Neural cell (in vitro differentiated cells): ENCODE measurements around the gene ENOX1. TPM values are rescaled to one million over a fixed set of nuclear protein-coding genes. Genes with fewer than 3 reads are reported as not detected.

Source experiments
- H2AFZ ChIP-seq: fragments of 200-600, 300-800 bp; sonication (generic), shearing (Covaris generic); 2 replicates; pipeline ENCODE4 v1.6.0; 2014; ENCODE audit warnings: low read depth, mild to moderate bottlenecking, antibody characterized with exemption, low read length, moderate library complexity
- H3F3A ChIP-seq: fragments of 200-600 bp; shearing (Covaris generic); 2 replicates; pipeline ENCODE4 v1.6.1; 2016; ENCODE audit warnings: mild to moderate bottlenecking, moderate library complexity, mixed read lengths, antibody characterized with exemption, low read length; ENCODE audit not compliant: insufficient read depth, poor library complexity, severe bottlenecking
- H3K27ac ChIP-seq: fragments of 200-600, 300-800 bp; sonication (generic), shearing (Covaris generic); 2 replicates; pipeline ENCODE4 v1.5.1; 2014; ENCODE audit warnings: mild to moderate bottlenecking, low read length, moderate library complexity
- H3K27me3 ChIP-seq: fragments of 300-800, 200-600 bp; sonication (generic), shearing (Covaris generic); 2 replicates; pipeline ENCODE4 v1.6.0; 2014; ENCODE audit warnings: mild to moderate bottlenecking, low read depth, low read length, moderate library complexity; ENCODE audit not compliant: insufficient read depth
- H3K36me3 ChIP-seq: fragments of 300-800, 200-600 bp; sonication (generic), shearing (Covaris generic); 2 replicates; pipeline ENCODE4 v1.5.1; 2014; ENCODE audit warnings: mild to moderate bottlenecking, antibody characterized with exemption, low read length, moderate library complexity; ENCODE audit not compliant: insufficient read depth
- H3K4me2 ChIP-seq: fragments of 300-800, 200-600 bp; sonication (generic), shearing (Covaris generic); 2 replicates; pipeline ENCODE4 v1.6.0; 2014; ENCODE audit warnings: mild to moderate bottlenecking, low read length
- H3K4me3 ChIP-seq: fragments of 300-800, 200-600 bp; sonication (generic), shearing (Covaris generic); 2 replicates; pipeline ENCODE4 v1.5.1; 2014; ENCODE audit warnings: mild to moderate bottlenecking, low read length, moderate library complexity
- H3K79me2 ChIP-seq: fragments of 200-600 bp; shearing (Covaris generic); replicated peaks from 2 replicates; pipeline ENCODE4 v1.6.0; 2014; ENCODE audit warnings: mild to moderate bottlenecking, low read length, moderate library complexity; ENCODE audit not compliant: insufficient read depth
- H3K9ac ChIP-seq: fragments of 300-800, 200-600 bp; sonication (generic), shearing (Covaris generic); 2 replicates; pipeline ENCODE4 v1.6.1; 2016; ENCODE audit warnings: mild to moderate bottlenecking, low read length, mixed read lengths
- H3K9me2 ChIP-seq: fragments of 200-600 bp; shearing (Covaris generic); 2 replicates; pipeline ENCODE4 v1.6.1; 2016; ENCODE audit warnings: mild to moderate bottlenecking, low read length, mixed read lengths; ENCODE audit not compliant: insufficient read depth
- H3K9me3 ChIP-seq: fragments of 200-600, 300-800 bp; sonication (generic), shearing (Covaris generic); 2 replicates; pipeline ENCODE4 v1.6.1; 2016; ENCODE audit warnings: mild to moderate bottlenecking, mixed run types, low read length, moderate library complexity, mixed read lengths
- H4K20me1 ChIP-seq: fragments of 200-600 bp; shearing (Covaris generic); 2 replicates; pipeline ENCODE4 v1.6.1; 2016; ENCODE audit warnings: mild to moderate bottlenecking, mixed run types; ENCODE audit not compliant: insufficient read depth
- CTCF ChIP-seq: fragments of 450-650 bp; IDR thresholded peaks from 2 replicates; pipeline ENCODE4 v1.5.1; 2014; ENCODE audit warnings: antibody characterized with exemption, mild to moderate bottlenecking, moderate library complexity; ENCODE audit not compliant: poor library complexity, severe bottlenecking
- EP300 ChIP-seq: fragments of 450-650 bp; conservative IDR thresholded peaks from 2 replicates; pipeline ENCODE4 v1.6.1; 2014; ENCODE audit warnings: antibody characterized with exemption, mild to moderate bottlenecking, moderate library complexity; ENCODE audit not compliant: poor library complexity, severe bottlenecking
- EZH2 ChIP-seq: fragments of 200-600, 300-800 bp; shearing (Covaris generic), sonication (generic); IDR thresholded peaks from 2 replicates; pipeline ENCODE4 v1.6.1; 2014; ENCODE audit warnings: antibody characterized with exemption, low read length, borderline replicate concordance, mild to moderate bottlenecking; ENCODE audit not compliant: insufficient read depth, poor library complexity, severe bottlenecking
- MXI1 ChIP-seq: fragments of 450-650 bp; conservative IDR thresholded peaks from 2 replicates; pipeline ENCODE4 v1.6.1; 2014; ENCODE audit warnings: antibody characterized with exemption, mild to moderate bottlenecking; ENCODE audit not compliant: poor library complexity, severe bottlenecking
- POLR2AphosphoS5 ChIP-seq: IDR thresholded peaks from 2 replicates; pipeline ENCODE4 v1.6.1; 2012
- RAD21 ChIP-seq: fragments of 450-650 bp; conservative IDR thresholded peaks from 2 replicates; pipeline ENCODE4 v1.6.1; 2014; ENCODE audit warnings: antibody characterized with exemption, mild to moderate bottlenecking, moderate library complexity
- REST ChIP-seq: IDR thresholded peaks from 2 replicates; pipeline ENCODE4 v1.6.1; 2012; ENCODE audit warnings: borderline replicate concordance
- SMC3 ChIP-seq: fragments of 450-650 bp; conservative IDR thresholded peaks from 2 replicates; pipeline ENCODE4 v1.6.1; 2014; ENCODE audit warnings: antibody characterized with exemption, mild to moderate bottlenecking, moderate library complexity; ENCODE audit not compliant: poor library complexity
- TAF1 ChIP-seq: IDR thresholded peaks from 2 replicates; pipeline ENCODE4 v1.6.1; 2012; ENCODE audit warnings: low read depth
- polyA plus RNA-seq: library from polyadenylated mRNA; depleted of rRNA; stranded (reverse); fragments of >200 nt; gene quantifications from 2 replicates; pipeline ENCODE4 v1.2.3, GENCODE V29; 2014

The ENOX1 gene
- polyA plus RNA-seq, 1 donor from 2014 or later, result 42.6 TPM

GRCh38 chr13:43492311-43492710 is 294.5 kb downstream of the ENOX1 start:
- Histone ChIP-seq H4K20me1 (no peaks in the 10 kb centered on the region), H3K4me3 (no peak overlapping the region), H3K27ac (no peak overlapping the region), H2AFZ (no peak overlapping the region), H3F3A (no peaks in the 10 kb centered on the region), H3K9me2 (no peaks in the 10 kb centered on the region), H3K27me3 (no peaks in the 10 kb centered on the region), H3K9ac (no peak overlapping the region), H3K79me2 (no peaks in the 10 kb centered on the region), H3K9me3 (no peaks in the 10 kb centered on the region), H3K4me2 (no peak overlapping the region), H3K36me3 (no peaks in the 10 kb centered on the region)
- TF ChIP-seq SMC3, result no peak
- no peak for TF ChIP-seq MXI1
- no peak for TF ChIP-seq EP300
- no peak for TF ChIP-seq TAF1
- no peak for TF ChIP-seq CTCF
- no peak for TF ChIP-seq EZH2
- no peak for TF ChIP-seq RAD21
- no peak for TF ChIP-seq POLR2AphosphoS5
- no peak for TF ChIP-seq REST

- H3K9ac ChIP-seq, result no peak overlapping the region
- no peaks in the 10 kb centered on the region for H3K36me3 ChIP-seq
- H3K27me3 ChIP-seq, result no peaks in the 10 kb centered on the region
- TF ChIP-seq EZH2 (no peak), TAF1 (no peak), REST (no peak), CTCF (no peak), RAD21 (no peak), EP300 (no peak)
- no peaks in the 10 kb centered on the region for H3K9me3 ChIP-seq
- no peak overlapping the region for H2AFZ ChIP-seq
- H3K4me2 ChIP-seq, result no peak overlapping the region
- no peaks in the 10 kb centered on the region for H4K20me1 ChIP-seq
- no peak overlapping the region for H3K27ac ChIP-seq
- no peaks in the 10 kb centered on the region for H3K9me2 ChIP-seq
- H3K79me2 ChIP-seq, result no peaks in the 10 kb centered on the region
- no peaks in the 10 kb centered on the region for H3F3A ChIP-seq
- H3K4me3 ChIP-seq, result no peak overlapping the region
These were observed 297.5 kb downstream of the ENOX1 start for GRCh38 chr13:43489233-43489632.
